ENCODE data around the gene PAPPA. TPM values are rescaled to one million over a fixed set of nuclear protein-coding genes. Genes with fewer than 3 reads are reported as not detected.

Gene PAPPA
- total and polyA plus RNA-seq, 9 of the 15 experiments (the other 6 are each of a cell fraction or from before 2014, with no cell fraction given): 0.06 to 0.18 (median 0.11) TPM

- TF ChIP-seq ZNF318 (IDR thresholded peaks at IDR 0.05; ENCODE audit: borderline replicate concordance in 1 of 2, low read depth in 1 of 2): no peak
Measured at GRCh38 chr9:116236979-116237378, 83.4 kb downstream of the PAPPA start (continued).

DNA sequence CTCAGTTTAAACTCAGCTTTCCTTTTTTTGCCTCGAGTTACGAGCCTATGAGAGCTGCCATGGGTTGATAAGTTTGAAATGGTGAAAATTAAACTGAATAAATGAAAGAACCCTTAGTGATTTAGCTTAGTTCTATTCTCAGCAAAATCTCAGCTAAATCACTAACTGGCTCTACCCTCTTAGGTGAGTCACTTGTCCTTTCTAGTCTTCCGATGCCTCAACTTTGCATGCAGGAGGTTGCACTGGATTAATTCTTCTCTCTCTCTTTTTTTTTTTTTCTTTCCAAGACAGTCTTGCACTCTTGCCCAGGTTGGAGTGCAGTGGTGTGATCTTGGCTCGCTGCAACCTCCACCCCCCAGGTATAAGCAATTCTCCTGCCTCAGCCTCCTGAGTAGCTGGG, 83.9 kb downstream of the PAPPA start:
- Histone ChIP-seq H3K4me2 (ENCODE audit: insufficient read depth, low read length) (no peak overlapping the region), H3K9me1 (ENCODE audit: control insufficient read depth, insufficient read depth, low read length) (no peaks in the 10 kb centered on the region), H4K20me1 (replicated peaks; ENCODE audit: control insufficient read depth, insufficient read depth, low read length) (no peaks in the 10 kb centered on the region), H3K9ac (ENCODE audit: insufficient read depth in 1 of 2, low read depth in 2 of 2, low read length in 2 of 2) (no peak overlapping the region), H3K27me3 (ENCODE audit: control insufficient read depth in 2 of 2, insufficient read depth in 2 of 2, low read length in 2 of 2) (no peaks in the 10 kb centered on the region), H3K4me3 (no peak overlapping the region), H2AFZ (ENCODE audit: low read depth, low read length) (no peak overlapping the region), H3K9me3 (replicated peaks; ENCODE audit: control insufficient read depth, insufficient read depth, low read depth, low read length) (no peaks in the 10 kb centered on the region), H3K4me1 (replicated peaks in 1 of 2; ENCODE audit: control insufficient read depth in 2 of 2, insufficient read depth in 2 of 2, low read length in 2 of 2) (no peaks in the 10 kb centered on the region), H3K36me3 (ENCODE audit: control insufficient read depth, insufficient read depth, low read length) (no peaks in the 10 kb centered on the region), H3K79me2 (ENCODE audit: control insufficient read depth, insufficient read depth, low read length) (no peaks in the 10 kb centered on the region), H3K27ac (ENCODE audit: extremely low read depth, low read depth, low read length) (no peak overlapping the region)
- FAIRE-seq: no peak
- POLR2A ChIA-PET: no interaction called here
- ATAC-seq: no peak
- intact Hi-C loops (cut with micrococcal nuclease): no loop called here
- BruUV-seq (replicated peaks): no TSS peak
- in situ Hi-C loops (cut with MboI): no loop called here
- 8% methylated on average over 4 of the region's 4 CpGs for WGBS (ENCODE audit: insufficient coverage, low coverage, missing lambda C conversion rate)
- CTCF ChIA-PET (ENCODE audit: low intra/inter-chr PET ratio): no interaction called here
- DNase-seq (ENCODE audit: extremely low read depth in 1 of 4, low spot score in 3 of 4): no peak
- no peak for TF ChIP-seq HIVEP1 (CRISPR knock-in tag; IDR thresholded peaks at IDR 0.05)
- no peak for TF ChIP-seq U2AF1 (optimal IDR thresholded peaks at IDR 0.05; ENCODE audit: low read depth, low read length)
- no peak for TF ChIP-seq EGR1 (conservative IDR thresholded peaks at IDR 0.05)
- no peak for TF ChIP-seq PHF20 (IDR thresholded peaks at IDR 0.05; ENCODE audit: partially characterized antibody)
- TF ChIP-seq, protein P1, sequence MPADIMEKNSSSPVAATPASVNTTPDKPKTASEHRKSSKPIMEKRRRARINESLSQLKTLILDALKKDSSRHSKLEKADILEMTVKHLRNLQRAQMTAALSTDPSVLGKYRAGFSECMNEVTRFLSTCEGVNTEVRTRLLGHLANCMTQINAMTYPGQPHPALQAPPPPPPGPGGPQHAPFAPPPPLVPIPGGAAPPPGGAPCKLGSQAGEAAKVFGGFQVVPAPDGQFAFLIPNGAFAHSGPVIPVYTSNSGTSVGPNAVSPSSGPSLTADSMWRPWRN (IDR thresholded peaks at IDR 0.05; ENCODE audit: low read depth): no peak
- no peak for TF ChIP-seq POLR2AphosphoS5 (IDR thresholded peaks at IDR 0.05; ENCODE audit: control insufficient read depth, insufficient read depth, low read depth, low read length)
- no peak for TF ChIP-seq EZH2 (IDR thresholded peaks at IDR 0.05; ENCODE audit: borderline replicate concordance, low read depth, low read length)
- no peak for TF ChIP-seq PHTF2 (CRISPR knock-in tag; IDR thresholded peaks at IDR 0.05)
- TF ChIP-seq HCFC1 (IDR thresholded peaks at IDR 0.05; ENCODE audit: low read depth, low read length): no peak
- TF ChIP-seq NFYB (IDR thresholded peaks at IDR 0.05; ENCODE audit: extremely low read depth, insufficient read length): no peak
- no peak for TF ChIP-seq SLC30A9 (CRISPR knock-in tag; IDR thresholded peaks at IDR 0.05)
